Left cardiac atrium (tissue), 4 donors: Measurements from ENCODE around the gene FXYD4. TPM values are rescaled to one million over a fixed set of nuclear protein-coding genes. Genes with fewer than 3 reads are reported as not detected.
"Not testable (repeated sequence)": the region's sequence is repeated elsewhere in the genome, so short reads cannot be mapped to it uniquely, and the experiment has no call there.

ENCODE experiments used
- ATAC-seq, 2 donors: fragments of 200-7000 bp; cut with Tn5 transposase; one replicate each; pipeline ENCODE4 v1.9.1; 2020; ENCODE audit warnings: mild to moderate bottlenecking in 2 of 2, moderate library complexity in 2 of 2
- DNase-seq: peaks from one replicate; pipeline ENCODE4 v3.0.0-alpha.2; 2020
- intact Hi-C, 2 donors: fragments of 100-400 bp; cut with DNase I; formaldehyde crosslinking; loops; one replicate each; pipeline versions ENCODE4 v1.14.1 to v1.15.1; 2022 to 2023
- long read RNA-seq: library from polyadenylated mRNA; unstranded; transcript quantifications from one replicate; pipeline ENCODE4 v2.0.0, GENCODE V29; 2021
- total RNA-seq, 2 donors: library from RNA; stranded (reverse); fragmentation: NEBNext Ultra II Directional; extraction: Animal tissue kit (Norgen Biotek cat#: 25700); gene quantifications; one replicate each; pipeline ENCODE4 v1.2.1, GENCODE V29; 2021
- donor health status: DM: no; HTN: yes; CAD: no.
- donor health status: DM: no; HTN: yes; CAD: no; lungs with severe emphysema.
- donor health status: DM: yes; HTN: yes; CAD: no.
- donor health status: Dilated cardiomyopathy.

The FXYD4 gene, protein sequence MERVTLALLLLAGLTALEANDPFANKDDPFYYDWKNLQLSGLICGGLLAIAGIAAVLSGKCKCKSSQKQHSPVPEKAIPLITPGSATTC
- not detected for total RNA-seq
- long read RNA-seq: 0 reads

DNA sequence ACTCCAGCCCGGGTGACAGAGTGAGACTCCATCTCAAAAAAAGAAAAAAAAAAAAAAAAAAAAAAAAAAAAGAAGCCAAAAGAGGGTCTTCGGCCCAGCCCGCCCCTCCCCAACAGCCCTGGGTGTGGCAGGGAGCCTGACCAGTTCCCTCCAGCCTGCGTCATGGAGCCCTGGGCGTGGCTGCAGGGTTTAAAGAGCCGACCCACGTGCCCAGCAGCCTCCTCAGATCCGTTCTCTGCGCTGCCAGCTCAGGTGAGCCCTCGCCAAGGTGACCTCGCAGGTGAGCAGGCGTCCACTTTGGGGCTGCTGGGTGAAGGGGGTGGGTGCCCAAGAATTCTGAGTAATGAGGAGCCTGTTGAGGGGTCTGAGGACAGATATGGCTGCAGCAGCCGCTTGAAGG lies at the start of gene FXYD4:
FXYD4 (plus strand) TSS at position 219 of the 400 bp plus-strand sequence. CDS start 2,111 bp downstream, outside the sequence.
- no peak for DNase-seq
- intact Hi-C loops: no loop called here
- ATAC-seq: no peak

DNA sequence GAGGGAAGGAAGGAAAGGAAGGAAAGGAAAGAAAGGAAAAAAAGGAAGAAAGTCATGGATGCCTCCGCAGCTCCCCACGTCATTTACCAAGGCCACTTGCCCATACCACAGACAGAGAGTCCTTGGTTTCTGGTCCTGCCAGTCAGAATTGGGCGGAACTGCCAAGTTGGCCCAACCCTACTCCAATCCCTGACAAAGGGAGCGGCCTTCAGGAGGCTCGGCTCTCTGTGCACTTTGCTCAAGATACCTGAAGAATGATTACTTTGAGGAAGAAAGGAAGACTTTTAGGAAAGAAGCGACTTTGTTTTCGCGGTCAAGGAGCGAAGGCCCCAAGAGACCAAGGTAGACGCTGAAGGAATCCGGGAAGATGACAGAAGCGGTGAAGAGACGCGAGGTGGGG lies 49.1 kb upstream of the FXYD4 start:
- DNase-seq (no peak), ATAC-seq (peak in 1 of 2 donors; percentile 53)
- intact Hi-C loops: no loop called here

DNA sequence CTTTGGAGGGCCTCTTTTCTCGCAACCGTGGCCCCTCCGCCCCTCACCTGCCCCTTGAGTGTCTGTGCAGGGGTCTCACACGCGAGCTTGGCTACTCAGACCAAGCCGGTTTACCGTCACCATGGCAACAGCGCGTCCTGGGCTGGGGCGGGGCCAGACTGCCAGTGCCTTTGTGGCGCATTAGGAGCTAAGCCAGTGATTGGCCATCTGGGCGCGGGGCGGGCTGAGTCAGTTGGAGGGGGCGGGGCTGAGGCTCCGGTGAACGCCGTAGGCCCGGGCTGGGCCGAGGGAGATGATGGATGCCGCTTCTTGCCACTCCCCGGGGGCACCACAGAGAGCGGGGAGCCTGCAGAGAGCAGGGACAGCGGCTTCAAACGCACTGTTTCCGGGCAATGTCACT lies 48.7 kb upstream of the FXYD4 start:
- ATAC-seq: peak; percentile 98 to 100
- peak; percentile 94 for DNase-seq
- intact Hi-C loops: no loop called here

DNA sequence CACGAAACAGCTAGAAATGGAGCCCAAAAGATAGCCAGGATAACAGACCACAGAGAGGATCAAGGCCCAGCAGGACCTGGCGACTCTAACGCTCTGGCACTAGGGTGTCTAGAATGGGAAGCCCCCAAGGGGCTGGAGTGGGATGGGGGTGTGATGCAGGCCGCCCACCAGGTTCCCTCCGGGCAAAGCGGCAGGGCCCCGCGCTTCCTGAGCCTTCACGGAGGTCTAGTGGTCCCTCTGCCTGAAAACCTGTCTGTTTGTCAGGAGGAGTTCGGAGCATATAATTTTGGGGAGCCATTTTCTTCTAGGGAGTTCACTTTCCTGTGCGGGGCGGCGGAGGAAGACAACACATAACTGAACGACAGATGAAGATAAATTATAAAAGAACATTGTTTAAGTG lies 48.2 kb upstream of the FXYD4 start:
- no peak for ATAC-seq

DNA sequence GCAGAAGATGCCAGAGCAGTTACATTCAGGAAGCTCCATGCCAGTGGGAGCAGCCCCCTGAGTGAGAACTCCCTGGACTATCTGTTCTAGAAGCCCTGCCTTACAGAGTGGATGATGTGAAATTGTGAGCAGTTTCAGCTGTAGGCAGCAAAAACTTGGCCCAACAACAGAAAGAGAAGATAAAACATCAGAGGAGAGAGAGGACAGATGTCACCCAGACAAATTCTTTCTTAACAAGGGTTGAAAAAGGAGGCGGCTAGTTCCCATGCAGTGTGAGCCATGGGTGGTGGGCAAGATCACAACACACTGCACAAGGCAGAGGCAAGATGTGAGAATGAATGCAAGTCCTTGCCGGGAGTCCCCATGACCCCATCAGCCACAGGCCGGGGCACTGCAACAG lies 46.6 kb upstream of the FXYD4 start:
- intact Hi-C loops: no loop called here
- ATAC-seq: no peak
- no peak for DNase-seq

More for the DNA sequence above, 48.2 kb upstream of the FXYD4 start:
- DNase-seq: no peak
- intact Hi-C loops: no loop called here

DNA sequence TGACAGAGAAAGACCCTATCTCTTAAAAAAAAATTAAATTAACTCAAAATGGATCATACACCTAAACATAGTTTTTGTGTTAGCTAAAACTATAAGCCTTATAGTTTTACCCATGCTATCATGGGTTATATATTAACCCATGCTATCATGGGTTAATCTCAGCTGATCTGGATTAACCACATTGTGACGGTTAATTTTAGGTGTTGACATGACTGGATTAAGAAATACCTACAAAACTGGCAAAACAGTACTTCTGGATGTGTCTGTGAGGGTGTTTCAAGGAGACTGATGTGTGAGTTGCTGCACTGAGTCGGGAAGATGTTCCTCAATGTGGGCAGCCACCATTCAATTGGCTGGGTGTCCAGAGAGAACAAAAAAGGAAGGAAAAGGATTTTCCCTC lies 44.3 kb upstream of the FXYD4 start:
- no peak for ATAC-seq
- intact Hi-C loops: no loop called here
- no peak for DNase-seq

DNA sequence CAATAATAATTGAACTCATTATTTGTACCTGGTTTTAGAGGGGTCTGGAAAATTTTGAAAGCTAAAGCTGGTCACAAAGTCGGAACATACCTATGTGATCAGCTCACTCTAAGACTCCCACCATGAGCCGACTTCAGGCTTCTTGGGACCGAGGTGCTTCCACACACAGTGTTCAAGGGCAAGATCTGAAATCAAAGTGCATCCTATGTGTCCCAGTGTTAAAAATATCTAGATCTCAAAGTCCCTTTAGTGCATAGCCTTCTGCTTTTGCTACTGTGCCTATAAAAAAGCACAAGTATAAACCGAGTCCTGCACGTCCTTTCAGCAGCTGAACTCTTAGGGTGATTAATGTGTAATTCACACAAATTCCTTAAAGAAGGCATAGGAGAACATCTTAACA lies 43.5 kb upstream of the FXYD4 start:
- DNase-seq: no peak
- ATAC-seq: no peak
- intact Hi-C loops: no loop called here

DNA sequence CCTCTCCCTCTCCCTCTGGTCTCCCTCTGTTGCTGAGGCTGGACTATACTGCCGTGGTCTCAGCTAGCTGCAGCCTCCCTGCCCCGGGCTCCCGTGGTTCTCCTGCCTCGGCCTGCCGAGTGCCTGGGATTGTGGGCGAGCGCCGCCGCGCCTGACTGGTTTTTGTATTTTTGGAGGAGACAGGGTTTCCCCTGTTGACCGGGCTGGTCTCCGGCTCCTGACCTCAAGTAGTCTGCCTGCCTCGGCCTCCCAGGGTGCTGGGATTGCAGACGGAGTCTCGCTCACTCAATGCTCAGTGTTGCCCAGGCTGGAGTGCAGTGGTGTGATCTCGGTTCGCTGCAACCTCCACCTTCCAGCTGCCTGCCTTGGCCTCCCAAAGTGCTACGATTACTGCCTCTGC lies 42.6 kb upstream of the FXYD4 start:
- intact Hi-C loops, DNase-seq, ATAC-seq: not testable (repeated sequence)

DNA sequence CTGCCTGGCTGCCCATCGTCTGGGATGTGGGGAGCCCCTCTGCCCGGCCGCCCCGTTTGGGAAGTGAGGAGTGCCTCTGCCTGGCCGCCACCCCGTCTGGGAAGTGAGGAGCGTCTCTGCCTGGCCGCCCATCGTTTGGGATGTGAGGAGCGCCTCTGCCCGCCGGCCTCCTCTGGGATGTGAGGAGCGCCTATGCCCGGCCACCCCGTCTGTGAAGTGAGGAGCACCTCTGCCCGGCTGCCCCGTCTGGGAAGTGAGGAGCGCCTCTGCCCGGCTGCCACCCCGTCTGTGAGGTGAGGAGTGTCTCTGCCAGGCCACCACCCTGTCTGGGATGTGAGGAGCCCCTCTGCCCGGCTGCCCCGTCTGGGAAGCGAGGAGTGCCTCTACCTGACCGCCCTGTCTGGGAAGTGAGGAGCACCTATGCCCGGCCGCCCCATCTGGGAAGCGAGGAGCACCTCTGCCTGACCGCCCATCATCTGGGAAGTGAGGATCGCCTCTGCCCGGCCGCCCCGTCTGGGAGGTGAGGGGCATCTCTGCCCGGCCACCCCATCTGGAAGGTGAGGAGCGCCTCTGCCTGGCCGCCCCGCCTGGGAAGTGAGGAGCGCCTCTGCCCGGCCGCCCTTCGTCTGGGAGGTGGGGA lies 42.1 kb upstream of the FXYD4 start:
- ATAC-seq, intact Hi-C loops, DNase-seq: not testable (repeated sequence)

DNA sequence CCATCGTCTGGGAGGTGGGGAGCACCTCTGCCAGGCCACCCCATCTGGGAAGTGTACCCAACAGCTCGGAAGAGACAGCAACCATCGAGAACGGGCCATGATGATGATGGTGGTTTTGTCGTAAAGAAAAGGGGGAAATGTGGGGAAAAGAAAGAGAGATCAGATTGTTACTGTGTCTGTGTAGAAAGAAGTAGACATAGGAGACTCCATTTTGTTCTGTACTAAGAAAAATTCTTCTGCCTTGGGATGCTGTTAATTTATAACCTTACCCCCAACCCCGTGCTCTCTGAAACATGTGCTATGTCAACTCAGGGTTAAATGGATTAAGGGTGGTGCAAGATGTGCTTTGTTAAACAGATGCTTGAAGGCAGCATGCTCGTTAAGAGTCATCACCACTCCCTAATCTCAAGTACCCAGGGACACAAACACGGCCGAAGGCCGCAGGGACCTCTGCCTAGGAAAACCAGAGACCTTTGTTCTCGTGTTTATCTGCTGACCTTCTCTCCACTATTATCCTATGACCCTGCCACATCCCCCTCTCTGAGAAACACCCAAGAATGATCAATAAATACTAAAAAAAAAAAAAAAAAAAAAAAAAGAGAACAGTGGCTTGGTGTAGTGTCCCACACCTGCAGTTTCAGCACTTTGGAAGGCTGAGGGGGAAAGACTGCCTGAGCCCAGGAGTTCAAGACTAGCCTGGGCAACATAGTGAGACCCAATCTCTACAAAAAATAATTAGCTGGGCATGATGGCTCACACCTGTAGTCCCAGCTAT lies 41.2 kb upstream of the FXYD4 start:
- DNase-seq, ATAC-seq, intact Hi-C loops: not testable (repeated sequence)

DNA sequence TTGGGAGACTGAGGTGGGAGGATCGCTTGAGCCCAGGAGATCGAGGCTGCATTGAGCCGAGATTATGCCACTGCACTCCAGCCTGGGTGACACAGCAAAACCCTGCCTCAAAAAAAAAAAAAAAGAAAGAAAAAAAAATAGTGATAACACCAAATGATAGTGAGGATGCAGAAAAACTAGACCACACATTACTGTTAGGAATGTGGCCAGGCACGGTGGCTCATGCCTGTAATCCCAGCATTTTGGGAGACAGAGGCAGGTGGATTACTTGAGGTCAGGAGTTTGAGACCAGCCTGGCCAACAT lies 40.7 kb upstream of the FXYD4 start:
- intact Hi-C loops, ATAC-seq, DNase-seq: not testable (repeated sequence)

DNA sequence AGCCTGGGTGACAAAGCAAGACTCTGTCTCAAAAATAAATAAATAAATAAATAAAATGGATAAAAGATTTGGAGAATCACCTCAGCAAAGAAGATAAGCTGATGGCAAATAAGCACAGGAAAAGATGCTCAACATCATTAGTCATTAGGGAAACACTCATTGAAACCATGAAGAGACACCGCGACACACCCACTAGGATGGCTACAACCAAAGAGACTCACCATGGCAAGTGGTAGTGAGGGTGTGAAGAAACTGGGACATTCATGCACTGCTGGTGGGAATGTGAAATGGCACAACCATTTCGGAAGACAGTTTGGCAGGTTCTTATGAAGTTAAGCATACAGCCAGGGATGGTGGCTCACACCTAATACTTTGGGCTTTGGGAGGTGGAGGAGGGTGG lies 37.8 kb upstream of the FXYD4 start:
- no peak for ATAC-seq
- DNase-seq: no peak
- intact Hi-C loops: no loop called here

DNA sequence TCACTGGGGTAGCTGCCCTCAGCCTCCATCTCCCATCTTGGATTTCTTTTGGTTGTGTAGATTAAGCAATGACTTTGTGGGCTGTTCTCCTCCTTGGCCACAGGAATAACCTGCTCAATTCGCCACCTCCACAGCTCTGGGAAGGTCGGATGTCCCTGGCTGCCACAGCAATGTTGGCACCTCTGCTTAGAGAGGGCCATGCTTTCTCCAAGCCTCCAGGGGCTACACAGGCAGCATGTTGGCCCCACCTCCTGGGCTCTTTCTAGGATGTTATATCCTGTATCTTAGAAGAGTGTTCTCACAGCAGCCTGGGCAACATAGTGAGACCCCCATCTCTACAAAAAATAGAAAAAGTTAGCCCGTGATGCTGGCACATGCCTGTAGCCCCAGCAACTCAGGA lies 35.4 kb upstream of the FXYD4 start:
- no peak for ATAC-seq

DNA sequence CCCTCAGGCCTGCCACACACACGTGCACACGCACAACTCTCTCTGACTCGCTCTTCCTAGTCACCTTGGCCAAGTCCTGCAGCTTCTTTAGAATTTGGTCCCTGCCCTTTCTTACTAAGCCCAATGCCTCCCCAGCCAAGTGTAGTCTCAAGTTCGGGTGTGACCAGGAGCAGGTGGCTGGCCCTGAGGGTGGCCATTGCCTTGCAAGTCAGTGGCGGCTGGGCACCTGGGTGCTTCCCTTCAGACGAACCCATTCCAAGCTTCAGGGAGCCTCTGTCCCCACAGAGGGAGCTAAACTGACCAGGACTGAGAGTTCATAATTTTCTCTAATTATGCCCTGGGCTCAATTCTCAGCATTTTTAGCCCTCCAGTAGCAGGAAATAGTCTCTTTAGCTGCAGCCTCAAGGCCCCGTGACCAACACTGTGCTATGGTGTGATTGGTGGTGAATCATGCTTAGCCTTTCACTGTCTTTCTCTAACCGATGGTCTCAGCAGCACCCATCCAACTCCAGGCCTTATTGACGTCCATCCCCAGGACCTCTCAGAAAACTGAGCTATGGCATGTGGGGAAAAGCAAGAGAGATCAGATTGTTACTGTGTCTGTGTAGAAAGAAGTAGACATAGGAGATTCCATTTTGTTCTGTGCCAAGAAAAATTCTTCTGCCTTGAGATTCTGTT lies 34.7 kb upstream of the FXYD4 start:
- no peak for DNase-seq
- intact Hi-C loops: no loop called here

More for the DNA sequence above, 35.4 kb upstream of the FXYD4 start:
- intact Hi-C loops: no loop called here
- no peak for DNase-seq

DNA sequence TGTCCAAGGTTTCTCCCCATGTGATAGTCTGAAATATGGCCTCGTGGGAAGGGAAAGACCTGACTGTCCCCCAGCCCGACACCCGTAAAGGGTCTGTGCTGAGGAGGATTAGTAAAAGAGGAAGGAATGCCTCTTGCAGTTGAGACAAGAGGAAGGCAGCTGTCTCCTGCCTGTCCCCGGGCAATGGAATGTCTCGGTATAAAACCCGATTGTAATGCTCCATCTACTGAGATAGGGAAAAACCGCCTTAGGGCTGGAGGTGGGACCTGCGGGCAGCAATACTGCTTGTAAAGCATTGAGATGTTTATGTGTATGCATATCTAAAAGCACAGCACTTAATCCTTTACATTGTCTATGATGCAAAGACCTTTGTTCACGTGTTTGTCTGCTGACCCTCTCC lies 33.9 kb upstream of the FXYD4 start:
- ATAC-seq: not testable (repeated sequence)

More for the DNA sequence above, 34.7 kb upstream of the FXYD4 start:
- no peak for ATAC-seq

DNA sequence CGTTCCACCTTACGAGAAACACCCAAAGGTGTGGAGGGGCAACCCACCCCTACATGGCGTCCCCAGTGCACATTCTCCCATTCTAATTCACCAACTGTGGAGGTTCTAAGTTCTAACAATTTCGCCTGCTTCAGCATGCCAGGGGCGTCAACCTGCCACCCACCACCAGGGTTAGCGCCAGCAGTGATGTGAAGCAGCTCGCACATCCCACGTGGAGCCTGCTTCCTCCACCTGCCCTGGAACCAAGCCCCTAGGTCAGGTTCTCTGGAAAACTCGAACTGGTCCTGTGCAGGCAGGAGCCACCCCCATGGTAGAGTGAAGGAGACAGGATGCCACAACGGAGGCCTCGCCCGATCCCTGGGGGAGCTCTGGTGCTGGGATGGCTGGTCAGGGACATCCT lies 33.3 kb upstream of the FXYD4 start:
- intact Hi-C loops: no loop called here
- ATAC-seq (no peak), DNase-seq (no peak)

More for the DNA sequence above, 33.9 kb upstream of the FXYD4 start:
- intact Hi-C loops, DNase-seq: not testable (repeated sequence)

DNA sequence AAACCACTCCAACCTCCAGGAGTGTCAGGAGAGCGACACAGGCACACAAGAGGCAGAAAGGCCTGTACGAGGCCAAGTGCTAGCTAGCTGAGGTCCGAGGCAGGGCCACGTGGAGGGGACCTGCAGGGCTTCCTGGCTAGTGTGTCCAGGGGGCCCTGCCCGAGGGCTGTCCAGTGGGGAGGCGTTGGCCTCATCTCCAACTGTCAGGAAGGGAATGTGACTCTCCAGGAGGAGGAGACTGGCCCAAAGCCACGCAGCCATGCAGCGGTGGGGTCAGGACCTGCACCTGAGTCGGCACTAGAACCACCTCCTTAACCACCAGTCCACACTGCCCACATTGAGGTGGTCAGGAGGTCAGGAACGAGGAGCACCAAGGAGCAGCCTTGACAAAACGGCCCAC lies 32.3 kb upstream of the FXYD4 start:
- intact Hi-C loops: no loop called here
- ATAC-seq (no peak), DNase-seq (no peak)

DNA sequence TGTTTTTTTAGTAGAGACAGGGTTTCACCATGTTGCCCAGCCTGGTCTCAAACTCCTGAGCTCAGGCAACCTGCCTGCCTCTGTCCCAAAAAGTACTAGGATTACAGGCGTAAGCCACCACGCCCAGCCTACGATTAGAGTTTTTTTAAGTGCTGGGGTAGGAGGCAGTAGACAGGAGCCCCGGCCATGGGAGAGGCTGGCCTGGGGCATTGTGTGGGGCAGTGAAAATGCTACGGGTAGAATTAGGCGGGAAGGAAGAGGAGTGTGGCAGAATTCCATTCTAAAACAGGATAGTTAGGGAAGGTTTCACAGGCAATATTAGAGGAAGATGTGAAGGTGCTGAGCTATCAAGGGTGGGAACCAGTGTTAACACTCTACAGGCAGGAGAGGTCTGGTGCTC lies 31.3 kb upstream of the FXYD4 start:
- intact Hi-C loops: no loop called here
- ATAC-seq: no peak

DNA sequence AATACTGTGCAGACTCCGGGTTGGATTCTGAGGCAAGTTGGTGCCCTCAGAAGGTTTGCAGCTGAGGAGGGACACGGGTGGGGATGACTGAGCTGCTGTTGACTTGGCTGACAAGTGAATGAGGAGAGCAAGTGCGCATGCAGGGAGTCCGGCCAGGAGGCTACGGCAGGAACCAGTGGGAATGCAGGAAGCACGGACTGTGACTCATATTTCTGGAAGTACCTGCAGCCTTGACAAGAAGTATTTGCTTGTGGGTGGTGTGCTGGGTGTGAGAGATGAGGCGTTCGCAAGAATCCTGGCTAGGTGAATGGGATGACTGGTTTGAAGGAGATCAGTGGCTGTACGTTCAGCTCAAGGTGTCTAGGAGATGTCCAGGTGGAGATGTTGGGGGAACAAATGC lies 30.8 kb upstream of the FXYD4 start:
- DNase-seq (no peak), ATAC-seq (peak in 1 of 2 donors; percentile 52)
- intact Hi-C loops: no loop called here

More for the DNA sequence above, 31.3 kb upstream of the FXYD4 start:
- no peak for DNase-seq

DNA sequence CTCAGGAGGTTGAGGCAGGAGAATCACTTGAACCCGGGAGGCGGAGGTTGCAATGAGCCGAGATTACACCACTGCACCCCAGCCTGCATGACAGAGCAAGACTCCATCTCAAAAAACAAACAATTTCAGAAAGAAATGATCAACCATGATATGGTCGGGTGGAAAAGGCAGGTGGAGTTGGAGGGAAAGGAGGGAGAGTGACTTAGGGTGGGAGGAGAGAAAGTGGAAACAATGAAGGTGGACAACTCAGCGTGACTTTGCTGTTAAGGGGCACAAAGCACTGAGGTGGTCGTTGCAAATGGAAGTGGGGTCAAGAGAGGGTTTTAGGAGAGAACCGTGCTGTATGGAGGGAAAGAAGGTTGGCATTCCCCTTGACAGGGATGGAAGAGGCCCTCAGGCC lies 30.0 kb upstream of the FXYD4 start:
- intact Hi-C loops: no loop called here
- DNase-seq (no peak), ATAC-seq (no peak)
